RWPE2 (cell line): Measurements from ENCODE around the gene SRSF8.
A peak's percentile ranks its signal among the peaks of the same experiment; 100 is the strongest.

Experiments used
- ATAC-seq: fragments of 200-7000 bp; cut with Tn5 transposase; 3 replicates; pipeline ENCODE4 v1.9.1; 2021; ENCODE audit warnings: low read depth
- DNase-seq: peaks from one replicate; pipeline ENCODE4 v3.0.0-alpha.2; 2020; ENCODE audit warnings: low spot score
- H3K27ac ChIP-seq: fragments of 450-650 bp; 2 replicates; pipeline ENCODE4 v1.5.1; 2017; ENCODE audit warnings: mild to moderate bottlenecking; ENCODE audit not compliant: poor library complexity, severe bottlenecking
- H3K27me3 ChIP-seq: fragments of 250-450 bp; sonication (Bioruptor Pico); 2 replicates; pipeline ENCODE4 v1.5.1; 2021; ENCODE audit warnings: mild to moderate bottlenecking, moderate library complexity; ENCODE audit not compliant: insufficient read depth, poor library complexity, severe bottlenecking
- H3K36me3 ChIP-seq: fragments of 250-450 bp; sonication (Bioruptor Pico); 2 replicates; pipeline ENCODE4 v1.5.1; 2020; ENCODE audit warnings: low read depth, mild to moderate bottlenecking, moderate library complexity
- H3K4me1 ChIP-seq: fragments of 250-450 bp; sonication (Bioruptor Pico); 2 replicates; pipeline ENCODE4 v1.5.1; 2021; ENCODE audit warnings: mild to moderate bottlenecking, moderate library complexity; ENCODE audit not compliant: insufficient read depth, poor library complexity, severe bottlenecking
- H3K4me3 ChIP-seq: fragments of 250-450 bp; sonication (Bioruptor Pico); 2 replicates; pipeline ENCODE4 v1.5.1; 2021; ENCODE audit warnings: mild to moderate bottlenecking, moderate library complexity; ENCODE audit not compliant: severe bottlenecking
- H3K9me3 ChIP-seq: fragments of 250-450 bp; sonication (Bioruptor Pico); 2 replicates; pipeline ENCODE4 v1.5.1; 2021; ENCODE audit warnings: mild to moderate bottlenecking, moderate library complexity; ENCODE audit not compliant: severe bottlenecking
- TF ChIP-seq, protein P1 (sequence below): fragments of 450-650 bp; IDR thresholded peaks from one replicate; pipeline ENCODE4 v1.5.1; 2017; ENCODE audit warnings: mild to moderate bottlenecking, moderate library complexity; ENCODE audit not compliant: poor library complexity, severe bottlenecking

The SRSF8 gene

DNA sequence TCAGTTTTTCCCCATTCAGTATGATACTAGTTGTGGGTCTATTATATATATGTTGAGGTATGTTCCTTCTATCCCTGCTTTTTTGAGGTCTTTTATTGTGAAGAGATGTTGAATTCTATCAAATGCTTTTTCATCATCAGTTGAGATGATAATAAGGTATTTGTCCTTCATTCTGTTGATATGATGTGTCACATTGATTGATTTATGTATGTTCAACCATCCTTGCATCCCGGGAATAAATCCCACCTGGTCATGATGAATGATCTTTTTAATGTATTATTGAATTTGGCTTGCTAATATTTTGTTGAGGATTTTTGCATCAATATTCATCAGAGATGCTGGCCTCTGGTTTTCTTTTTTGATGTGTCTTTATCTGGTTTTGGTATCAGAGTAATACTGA is 48.9 kb downstream of the SRSF8 start:
- TF ChIP-seq, protein P1, sequence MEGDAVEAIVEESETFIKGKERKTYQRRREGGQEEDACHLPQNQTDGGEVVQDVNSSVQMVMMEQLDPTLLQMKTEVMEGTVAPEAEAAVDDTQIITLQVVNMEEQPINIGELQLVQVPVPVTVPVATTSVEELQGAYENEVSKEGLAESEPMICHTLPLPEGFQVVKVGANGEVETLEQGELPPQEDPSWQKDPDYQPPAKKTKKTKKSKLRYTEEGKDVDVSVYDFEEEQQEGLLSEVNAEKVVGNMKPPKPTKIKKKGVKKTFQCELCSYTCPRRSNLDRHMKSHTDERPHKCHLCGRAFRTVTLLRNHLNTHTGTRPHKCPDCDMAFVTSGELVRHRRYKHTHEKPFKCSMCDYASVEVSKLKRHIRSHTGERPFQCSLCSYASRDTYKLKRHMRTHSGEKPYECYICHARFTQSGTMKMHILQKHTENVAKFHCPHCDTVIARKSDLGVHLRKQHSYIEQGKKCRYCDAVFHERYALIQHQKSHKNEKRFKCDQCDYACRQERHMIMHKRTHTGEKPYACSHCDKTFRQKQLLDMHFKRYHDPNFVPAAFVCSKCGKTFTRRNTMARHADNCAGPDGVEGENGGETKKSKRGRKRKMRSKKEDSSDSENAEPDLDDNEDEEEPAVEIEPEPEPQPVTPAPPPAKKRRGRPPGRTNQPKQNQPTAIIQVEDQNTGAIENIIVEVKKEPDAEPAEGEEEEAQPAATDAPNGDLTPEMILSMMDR, result no peak
- Histone ChIP-seq H3K9me3 (no peaks in the 10 kb centered on the region), H3K36me3 (no peaks in the 10 kb centered on the region), H3K27me3 (no peaks in the 10 kb centered on the region), H3K27ac (no peak overlapping the region), H3K4me1 (peaks cover 6% of the 10 kb centered on the region), H3K4me3 (no peak overlapping the region)
- no peak for DNase-seq
- ATAC-seq, result no peak

DNA sequence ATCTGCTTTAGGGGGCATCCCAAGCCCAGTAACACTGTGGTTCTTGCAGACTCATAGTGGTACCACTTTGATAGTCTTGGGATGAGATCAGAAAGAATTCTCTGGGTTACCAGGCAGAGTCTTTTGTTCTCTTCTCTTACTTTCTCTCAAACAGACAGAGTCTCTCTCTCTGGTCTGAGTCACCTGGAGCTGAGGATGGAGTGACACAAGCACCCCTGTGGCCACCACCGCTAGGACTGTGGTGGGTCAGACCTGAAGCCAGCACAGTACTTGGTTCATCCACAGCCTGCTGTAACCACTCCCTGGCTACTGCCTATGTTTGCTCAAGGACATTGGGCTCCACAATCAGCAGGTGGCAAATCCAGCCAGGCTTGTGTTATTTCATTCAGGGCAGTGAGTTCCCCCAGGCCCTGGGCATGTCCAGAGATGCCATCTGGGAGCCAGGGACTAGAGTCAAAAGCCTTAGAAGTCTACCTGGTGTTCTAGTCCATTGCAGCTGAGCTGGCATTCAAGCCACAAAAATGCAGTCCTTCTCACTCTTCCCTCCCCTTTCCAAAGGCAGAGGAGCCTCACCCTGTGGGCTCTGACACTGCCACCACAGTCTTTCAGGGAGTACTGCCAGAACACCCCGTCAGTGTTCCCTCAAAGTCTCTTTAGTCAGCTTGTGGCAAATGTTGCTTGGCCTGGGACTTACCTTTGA is 52.8 kb downstream of the SRSF8 start:
- Histone ChIP-seq H3K4me1 (peaks cover 19% of the 10 kb centered on the region), H3K27me3 (no peaks in the 10 kb centered on the region), H3K4me3 (no peak overlapping the region), H3K36me3 (no peaks in the 10 kb centered on the region), H3K9me3 (no peaks in the 10 kb centered on the region), H3K27ac (no peak overlapping the region)
- ATAC-seq (peak; percentile 73), DNase-seq (no peak)
- TF ChIP-seq, protein P1, result no peak
